NCI-H146 treated with DMSO at 0.1 percent for 48 hours (cell line): ENCODE data around the gene WFIKKN2.
"Not testable (repeated sequence)": the region's sequence is repeated elsewhere in the genome, so short reads cannot be mapped to it uniquely, and the experiment has no call there.

Source experiments
- DNase-seq: peaks from one replicate; lab custom pipeline; 2025; ENCODE audit not compliant: unreplicated experiment; lab: John Stamatoyannopoulos, UW

Gene WFIKKN2

GRCh38 chr17:50835301-50836234 lies at the start of gene WFIKKN2:
Gene WFIKKN2, plus strand, starts transcription at chr17:50835586. Its CDS starts 352 bp downstream, at chr17:50835938.
- DNase-seq: no peak

DNA sequence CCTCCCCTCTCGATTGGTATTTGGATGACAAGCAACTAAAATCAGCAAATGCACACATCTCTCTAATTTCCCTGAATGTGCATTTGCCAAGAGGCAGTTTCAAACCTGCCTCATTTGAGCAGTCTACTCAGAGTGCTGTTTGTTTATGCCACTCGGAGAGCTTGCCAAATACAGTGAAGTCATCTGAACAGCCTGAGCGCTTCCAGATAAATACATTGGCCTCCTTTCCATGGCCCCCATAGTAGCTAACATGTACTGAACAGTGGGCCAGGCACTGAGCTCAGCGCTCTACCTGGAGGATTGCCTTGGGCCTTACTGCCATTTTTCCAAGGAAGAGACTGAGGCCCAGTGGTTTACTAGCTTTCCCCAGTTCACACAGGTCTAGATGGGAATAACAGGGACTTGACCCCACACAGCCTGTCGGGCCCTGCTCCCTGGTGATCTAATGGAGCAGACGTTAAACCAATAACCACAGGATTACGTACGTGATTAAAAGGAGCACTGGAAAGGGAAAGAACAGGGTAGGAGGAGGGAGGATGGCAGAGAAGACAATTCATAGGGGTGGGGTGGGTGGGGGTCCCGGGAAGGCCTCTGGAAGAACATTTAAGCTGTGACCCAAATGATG lies 49.3 kb upstream of the WFIKKN2 start:
- DNase-seq: no peak

DNA sequence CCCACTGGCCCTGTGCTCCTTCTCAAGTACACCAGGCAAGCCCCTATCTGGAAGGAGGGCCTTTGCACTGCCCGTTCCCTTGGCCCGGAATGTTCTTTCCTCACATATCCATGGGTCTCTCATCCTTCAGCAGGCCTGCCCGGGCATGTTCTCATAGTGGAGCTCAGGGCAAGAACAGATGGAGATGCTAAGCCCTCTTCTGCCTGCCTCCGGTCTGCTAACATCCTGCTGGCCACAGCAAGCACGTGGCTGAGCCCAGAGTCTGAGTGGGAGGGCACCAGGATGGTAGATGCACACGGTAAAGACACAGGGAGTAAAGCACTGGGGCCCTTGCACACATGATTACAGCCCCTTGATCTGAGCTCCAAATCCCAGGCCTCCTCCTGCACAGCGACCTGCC lies 48.3 kb upstream of the WFIKKN2 start:
- DNase-seq: no peak

DNA sequence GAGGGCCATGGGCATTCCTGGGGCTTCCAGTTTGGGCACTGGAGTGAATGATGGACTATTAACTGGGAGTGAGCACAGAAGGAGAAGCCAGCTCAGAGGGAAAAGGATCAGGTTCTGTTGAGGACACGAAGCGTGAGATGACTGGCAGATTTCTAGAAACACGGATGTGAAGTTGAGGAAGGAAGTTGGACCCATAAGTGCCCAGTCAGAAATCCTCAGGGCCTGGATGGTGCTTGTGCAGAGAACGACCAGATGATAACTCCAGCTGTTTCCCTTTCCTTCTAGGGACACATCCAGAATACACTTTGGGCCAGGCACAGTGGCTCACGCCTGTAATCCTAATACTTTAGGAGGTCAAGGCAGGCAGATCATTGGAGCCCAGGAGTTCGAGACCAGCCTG lies 44.8 kb upstream of the WFIKKN2 start:
- DNase-seq: no peak

DNA sequence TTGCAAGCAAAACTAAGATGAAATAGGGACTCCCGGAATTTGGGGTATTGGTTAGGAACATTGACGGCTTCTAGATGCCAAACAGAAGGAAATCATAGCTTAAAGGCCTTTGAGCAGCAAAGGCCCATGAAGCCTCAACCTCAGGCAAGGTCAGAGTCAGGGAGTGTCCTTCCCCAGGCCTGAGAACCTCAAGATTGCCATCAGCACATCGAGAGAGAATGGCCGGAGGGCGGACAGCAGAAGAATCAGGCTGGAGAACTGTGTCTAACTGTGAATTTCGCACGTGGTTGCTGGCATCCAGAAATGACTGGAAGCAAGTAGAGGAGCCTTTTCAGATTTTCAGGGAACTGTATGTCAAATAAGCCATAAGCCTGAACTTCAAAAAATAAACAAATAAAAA lies 43.3 kb upstream of the WFIKKN2 start:
- no peak for DNase-seq

GRCh38 chr17:50793007-50793406 lies 42.4 kb upstream of the WFIKKN2 start:
- no peak for DNase-seq

GRCh38 chr17:50794361-50794760 lies 41.0 kb upstream of the WFIKKN2 start:
- DNase-seq: no peak

GRCh38 chr17:50797135-50797810 lies 38.1 kb upstream of the WFIKKN2 start:
- DNase-seq: no peak

DNA sequence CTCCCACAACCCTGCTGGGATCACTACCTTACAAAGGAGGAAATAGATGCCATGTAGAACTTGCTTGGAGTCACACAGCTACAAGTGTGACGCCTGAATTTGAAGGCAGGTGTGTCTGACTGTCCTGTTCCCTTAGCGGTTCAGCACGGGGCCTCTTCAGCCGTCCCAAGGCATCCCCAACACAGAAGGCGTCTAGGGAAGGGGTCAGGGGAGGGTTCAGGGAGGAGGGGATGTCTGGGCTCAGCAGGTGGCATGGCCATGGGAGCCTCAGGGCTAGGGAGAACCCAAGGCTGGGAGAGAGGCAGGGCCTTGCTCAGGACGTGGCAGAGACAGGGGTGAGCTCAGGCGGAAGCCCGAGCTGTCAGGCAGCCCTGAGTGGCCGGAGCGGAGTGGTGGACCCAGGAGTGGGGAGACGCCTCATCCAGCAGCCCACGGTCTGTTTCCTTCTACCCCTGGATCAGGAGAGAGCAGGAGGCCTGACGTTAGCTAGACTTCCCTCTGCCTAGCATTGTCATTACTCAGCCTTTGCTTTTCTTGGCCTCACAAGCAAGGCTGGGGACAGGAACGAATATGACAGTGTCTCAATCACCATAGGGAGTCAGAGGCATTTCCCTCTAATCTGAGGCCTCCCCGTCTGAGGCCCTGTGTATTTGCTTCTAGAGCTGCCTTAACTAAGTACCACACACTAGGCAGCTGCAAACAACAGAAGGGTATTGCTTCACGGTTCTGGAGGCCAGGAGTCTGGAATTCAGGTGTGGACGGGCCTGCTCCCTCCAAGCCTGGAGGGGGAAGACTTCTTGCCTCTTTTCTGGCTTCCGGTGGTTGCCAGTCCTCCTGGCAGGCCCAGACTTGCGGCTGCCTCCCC lies 36.7 kb upstream of the WFIKKN2 start:
- DNase-seq: no peak

DNA sequence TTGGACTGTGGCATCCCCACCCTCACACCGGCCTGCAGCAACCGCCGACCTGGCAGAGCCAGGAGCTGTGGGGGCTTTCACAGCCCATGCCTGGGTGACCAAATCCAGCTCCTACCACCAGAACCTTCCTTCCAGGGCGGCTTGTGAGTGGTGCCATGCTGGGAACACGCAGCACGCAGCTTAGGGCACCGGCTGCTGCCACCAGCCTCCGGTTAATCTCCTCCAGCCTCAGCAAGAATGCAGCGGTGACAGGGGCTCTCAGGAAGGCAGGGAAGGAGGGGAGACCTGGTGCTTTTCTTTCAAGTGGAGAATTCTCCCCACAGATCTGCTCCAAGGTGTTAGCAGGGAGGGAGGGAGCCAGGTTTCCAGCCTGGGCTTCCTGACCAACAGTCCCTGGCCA lies 35.8 kb upstream of the WFIKKN2 start:
- DNase-seq: no peak

GRCh38 chr17:50800196-50800700 lies 35.1 kb upstream of the WFIKKN2 start:
- no peak for DNase-seq

DNA sequence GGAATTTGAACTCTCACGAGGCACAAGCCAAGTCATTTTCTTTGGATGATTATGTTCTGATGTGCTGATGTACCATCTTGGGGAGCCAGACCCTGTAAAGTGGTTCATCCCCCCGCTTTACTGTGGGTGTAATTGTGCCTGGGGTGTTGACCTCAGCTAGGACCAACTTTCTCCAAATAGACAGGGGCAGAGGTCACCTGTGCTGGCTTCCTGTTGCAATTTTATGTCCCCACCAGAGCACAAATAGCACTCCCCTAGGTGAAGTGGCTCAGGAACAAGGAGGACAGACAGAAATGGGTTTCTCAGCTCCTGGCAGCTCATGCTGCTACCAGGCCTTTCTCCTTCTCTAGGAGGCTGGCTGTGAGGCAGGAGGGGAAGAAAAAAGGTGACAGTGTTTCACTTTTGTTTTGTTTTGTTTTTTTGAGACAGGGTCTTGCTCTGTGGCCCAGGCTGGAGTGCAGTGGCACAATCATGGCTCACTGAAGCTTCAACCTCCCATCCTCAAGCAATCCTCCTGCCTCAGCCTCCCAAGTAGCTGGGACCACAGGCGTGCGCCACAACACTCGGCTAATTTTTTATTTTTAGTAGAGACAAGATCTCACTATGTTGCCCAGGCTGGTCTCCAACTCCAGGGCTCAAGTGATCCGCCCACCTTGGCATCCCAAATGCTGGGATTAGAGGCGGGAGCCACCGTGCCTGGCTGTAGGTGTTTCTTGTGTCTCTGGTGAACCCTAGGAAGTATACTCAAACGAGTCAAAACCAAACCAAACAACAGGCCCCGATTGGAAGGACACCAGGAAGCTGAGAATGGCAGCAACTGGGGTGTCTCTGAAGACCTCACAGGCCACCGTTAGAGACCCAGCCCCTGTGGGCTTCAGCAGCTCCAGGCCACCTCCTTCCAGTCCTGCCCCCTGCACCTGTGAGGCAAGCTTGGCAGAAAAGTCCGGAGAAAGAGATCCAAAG lies 32.5 kb upstream of the WFIKKN2 start:
- no peak for DNase-seq

DNA sequence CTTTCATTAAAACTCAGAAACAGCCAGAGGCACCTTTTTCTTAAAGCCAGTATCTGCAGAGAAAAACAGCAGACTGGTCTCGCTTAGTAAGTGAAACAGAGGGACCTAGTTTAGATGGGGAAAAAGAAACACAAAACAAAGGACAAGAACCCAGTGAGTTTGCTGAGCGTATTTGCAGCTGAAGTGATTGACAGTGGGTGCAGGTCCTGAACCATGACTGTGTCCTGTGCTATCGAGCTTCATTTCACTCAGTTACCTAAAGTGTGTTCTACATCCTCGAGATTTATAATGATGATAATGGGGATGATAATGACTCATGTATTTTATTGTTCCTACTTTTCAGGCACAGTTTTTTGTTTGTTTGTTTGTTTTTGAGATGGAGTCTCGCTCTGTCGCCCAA lies 31.7 kb upstream of the WFIKKN2 start:
- DNase-seq: no peak

GRCh38 chr17:50804749-50805475 lies 30.5 kb upstream of the WFIKKN2 start:
- not testable (repeated sequence) for DNase-seq

GRCh38 chr17:50805486-50805885 lies 29.9 kb upstream of the WFIKKN2 start:
- no peak for DNase-seq

DNA sequence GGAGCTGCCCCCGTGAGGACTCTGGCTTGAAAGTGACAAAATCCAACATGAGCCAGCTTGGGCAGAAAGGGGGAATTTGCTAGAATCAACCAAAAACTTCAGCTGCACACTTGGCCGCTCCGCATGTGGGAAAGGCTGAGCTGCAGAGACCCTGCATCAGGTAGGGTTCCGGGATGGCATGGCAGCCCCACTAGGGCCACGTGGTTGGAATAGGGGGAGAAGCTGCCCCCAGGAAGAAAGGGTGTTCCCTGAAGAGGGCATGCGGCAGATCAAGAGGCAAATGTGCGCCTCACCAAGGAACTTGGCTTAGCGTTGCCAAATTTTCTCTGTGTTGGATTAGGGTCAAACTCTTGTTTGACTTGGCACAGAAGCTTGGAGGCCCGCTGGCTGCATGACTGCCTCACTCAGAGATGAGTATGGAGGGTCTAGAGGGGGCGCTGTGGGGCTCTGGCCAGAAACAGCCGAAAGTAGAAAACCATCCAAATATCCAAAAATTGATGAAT lies 29.2 kb upstream of the WFIKKN2 start:
- DNase-seq: no peak

- DNase-seq: no peak
Measured at GRCh38 chr17:50807009-50807408, 28.4 kb upstream of the WFIKKN2 start.

GRCh38 chr17:50807675-50808074 lies 27.7 kb upstream of the WFIKKN2 start:
- no peak for DNase-seq

- no peak for DNase-seq
Measured at GRCh38 chr17:50808413-50808812, 27.0 kb upstream of the WFIKKN2 start.
